Midbrain (tissue), 1 donor: Measurements from ENCODE around the gene ZNHIT2.
"Not testable (repeated sequence)": the region's sequence is repeated elsewhere in the genome, so short reads cannot be mapped to it uniquely, and the experiment has no call there.

Experiments used
- DNase-seq: peaks from one replicate; lab custom pipeline; 2025; lab: John Stamatoyannopoulos, UW

Gene ZNHIT2

DNA sequence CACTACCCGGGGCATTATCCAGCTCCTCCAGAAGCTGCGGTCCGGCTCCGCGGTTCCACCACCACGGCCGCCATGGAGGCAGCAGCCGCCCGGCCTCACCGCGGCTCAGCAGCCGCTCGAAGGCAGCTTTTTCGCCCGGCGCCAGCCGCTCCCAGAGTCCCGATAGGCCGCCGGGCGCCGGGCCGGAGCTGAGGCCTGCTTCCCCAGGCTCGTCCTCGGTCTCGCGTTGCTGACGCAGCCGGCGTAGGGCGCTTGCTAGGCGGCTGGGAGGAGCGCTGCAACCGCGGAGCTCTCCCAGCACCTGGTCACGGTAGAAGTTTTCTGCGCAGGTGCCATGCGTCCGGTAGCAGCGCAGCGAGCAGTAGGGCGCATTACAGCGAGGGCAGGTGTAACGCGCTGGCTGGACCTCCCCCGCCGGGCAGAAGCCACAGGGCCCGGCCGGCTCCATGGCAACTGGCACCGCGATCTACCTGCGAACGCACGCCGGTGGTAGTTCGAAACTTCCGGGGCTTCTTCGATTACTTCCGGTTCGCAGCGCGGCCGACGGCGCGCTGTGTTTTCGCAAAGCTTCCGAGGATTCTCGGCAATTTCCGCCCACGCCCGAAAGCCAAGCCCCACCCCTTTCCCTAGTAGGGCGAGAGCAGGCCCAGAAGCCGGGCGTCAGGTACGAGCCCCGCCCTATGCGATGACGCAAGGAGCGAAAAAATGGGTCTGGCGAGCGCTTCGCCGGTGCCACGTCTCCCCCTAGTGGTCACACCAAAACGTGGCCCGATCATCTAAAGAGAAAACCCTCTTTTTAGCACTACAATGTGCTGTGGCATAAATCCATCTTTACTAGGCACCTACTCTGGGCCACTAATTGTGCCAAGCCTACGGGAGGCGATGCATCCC is at the start of gene ZNHIT2:
ZNHIT2 (minus strand) TSS at position 496 of the 891 bp plus-strand sequence; CDS start at position 448, 48 bp downstream.
- DNase-seq, result peak; percentile 98

DNA sequence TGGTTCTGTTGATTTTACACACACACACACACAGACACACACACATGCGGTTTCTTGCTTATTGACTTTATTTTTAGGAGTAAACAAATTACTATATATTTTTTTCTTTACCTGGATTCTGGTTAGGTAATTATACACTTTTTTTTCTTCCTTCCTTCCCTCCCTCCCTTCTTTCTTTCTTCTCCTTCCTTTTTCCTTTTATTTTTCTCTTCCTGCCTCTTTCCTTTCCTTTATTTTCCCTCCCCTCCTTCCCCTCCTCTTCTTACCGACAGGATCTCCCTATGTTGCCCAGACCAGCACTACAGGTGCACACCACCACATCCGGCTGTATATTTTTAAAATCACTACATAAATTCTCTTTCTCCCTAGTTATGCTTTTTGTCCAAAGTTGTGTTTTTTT is 49.4 kb upstream of the ZNHIT2 start:
- no peak for DNase-seq

DNA sequence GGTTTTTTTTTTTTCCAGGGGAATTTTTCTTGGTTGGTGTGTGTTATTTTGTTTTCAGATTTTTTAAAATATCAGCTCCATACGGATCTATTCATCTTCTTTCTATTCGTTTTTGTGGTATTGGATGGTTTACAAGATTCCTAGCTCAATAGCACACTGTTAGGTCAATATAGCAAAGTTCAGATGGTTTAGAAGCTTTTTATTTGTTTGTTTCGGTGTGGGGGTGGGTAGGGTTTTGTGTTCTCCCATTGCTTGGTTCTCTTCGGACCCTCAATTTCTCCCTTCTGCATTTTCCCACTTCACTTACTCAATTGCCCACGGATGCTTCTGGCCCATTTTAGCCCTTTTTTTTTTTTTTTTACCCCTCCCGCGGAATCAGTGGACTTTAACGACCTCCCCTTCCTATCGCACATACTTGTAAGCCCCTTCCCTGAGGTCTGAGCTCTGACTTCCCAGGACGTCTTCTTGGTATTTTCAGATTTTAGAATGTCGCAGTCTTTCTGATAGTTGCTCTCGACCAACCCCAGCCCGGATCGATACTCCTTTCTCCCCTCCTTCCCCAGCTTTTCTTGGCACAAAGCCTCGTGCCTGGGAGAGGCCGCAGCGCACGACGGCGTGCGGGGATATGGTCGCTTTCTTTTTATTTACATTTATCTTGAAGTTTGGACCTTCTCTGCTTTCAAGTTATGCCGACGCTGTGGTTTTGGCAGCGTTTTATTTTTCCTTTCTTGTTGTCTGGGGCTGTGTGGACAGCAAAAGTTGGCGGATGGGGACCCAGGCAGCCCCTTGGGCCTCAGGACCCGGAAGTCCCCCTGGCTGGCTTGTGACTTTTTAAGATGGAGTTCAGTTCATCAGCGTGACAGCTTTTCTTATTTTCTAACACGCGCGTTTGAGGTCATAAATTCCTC is 48.2 kb upstream of the ZNHIT2 start:
- DNase-seq, result no peak

DNA sequence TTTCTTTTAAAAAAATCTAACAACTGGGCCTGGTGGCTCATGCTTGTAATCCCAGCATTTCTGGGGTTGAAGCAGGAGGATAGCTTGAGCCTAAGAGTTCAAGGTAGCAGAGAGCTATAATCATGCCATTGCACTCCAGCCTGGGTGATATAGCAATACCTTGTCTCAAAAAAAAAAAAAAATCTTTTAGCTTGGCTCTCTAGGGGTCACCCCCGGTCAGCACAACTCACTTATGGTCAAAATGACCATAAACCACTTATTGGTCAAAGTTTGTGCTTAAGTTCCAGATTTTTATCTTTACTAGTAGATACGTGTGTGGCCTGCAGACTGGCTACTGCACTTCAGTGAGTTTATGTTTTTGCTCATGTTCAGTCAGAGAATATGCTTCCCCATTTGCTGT is 46.2 kb upstream of the ZNHIT2 start:
- DNase-seq, result no peak

DNA sequence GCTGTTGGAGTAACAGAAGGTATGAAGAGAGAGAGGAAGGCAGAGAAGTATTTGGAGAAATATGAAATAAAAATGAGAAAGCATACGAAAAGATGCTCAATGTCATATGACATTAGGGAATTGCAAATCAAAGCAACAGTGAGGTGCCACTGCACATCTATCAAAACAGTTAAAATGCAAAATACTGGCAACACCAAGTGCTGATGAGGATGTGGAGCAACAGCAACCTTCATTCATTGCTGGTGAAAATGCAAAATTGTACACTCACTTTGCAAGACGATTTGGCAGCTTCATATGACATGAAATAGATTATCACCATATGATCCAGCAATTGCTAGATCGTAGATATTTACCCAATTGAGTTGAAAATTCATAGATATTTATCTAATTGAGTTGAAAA is 43.1 kb upstream of the ZNHIT2 start:
- DNase-seq, result no peak

DNA sequence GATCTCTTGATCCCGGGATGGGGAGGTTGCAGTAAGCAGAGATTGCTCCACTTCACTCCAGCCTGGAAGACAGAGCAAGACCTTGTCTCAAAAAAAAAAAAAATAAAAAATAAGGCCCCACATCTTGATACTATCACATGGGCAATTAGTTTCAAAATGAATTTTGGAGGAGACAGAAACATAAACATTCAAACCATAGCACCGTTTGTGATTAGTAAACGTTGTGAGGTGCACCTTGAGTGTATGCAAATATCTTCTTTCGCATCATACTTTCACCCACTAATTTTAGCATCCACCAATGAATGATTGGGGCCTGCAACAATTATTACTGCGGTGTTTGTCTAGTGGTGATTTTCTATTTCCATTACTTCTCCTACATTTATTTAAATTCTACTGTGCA is 41.5 kb upstream of the ZNHIT2 start:
- DNase-seq, result no peak

DNA sequence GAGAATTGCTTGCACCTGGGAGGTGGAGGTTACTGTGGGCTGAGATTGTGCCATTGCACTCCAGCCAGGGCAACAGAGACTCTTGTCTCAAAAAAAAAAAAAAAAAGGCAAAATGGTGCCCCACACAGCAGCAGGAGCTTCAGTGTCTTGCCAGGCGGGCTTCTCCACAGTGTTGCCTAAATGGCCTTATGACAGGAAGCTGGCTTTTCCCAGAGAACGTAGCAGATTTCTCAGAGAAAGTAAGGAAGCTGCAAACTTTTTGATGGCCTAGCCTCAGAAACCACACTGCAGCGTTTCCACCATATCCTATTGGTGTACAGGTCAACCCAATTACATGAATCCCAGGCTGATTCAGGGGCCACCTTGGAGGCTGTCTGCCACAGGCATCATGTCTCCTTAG is 39.8 kb upstream of the ZNHIT2 start:
- DNase-seq, result no peak

DNA sequence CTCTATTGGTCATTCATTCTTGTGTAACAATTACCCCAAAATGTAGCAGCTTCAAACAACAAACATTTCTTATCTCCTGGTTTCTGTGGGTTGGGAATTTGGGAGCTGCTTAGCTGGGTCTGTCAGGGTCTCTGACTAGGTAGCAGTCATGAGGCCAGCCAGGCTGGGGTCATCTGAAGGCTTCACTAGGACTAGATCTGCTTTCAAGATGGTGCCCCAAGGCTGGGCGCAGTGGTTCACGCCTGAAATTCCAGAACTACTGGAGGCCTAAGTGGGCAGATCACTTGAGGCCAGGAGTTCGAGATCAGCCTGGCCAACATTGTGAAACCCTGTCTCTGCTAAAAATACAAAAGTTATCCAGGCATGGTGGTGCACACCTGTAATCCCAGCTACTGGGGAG is 39.4 kb upstream of the ZNHIT2 start:
- no peak for DNase-seq

DNA sequence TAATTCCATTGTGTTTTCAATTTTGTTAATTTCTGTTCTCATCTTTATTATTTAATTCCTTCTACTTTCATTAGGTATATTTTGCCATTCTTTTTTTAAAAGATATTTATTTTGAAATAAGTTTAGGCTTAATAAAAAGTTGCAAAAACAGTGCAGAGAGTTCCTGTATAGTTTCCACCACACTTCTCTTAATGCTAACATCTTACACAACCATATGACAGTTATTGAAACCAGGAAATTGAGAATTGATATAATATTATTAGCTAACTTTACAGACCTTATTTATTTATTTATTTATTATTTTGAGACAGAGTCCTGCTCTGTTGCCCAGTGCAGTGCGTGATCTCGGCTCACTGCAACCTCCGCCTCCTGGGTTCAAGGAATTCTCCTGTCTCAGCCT is 38.8 kb upstream of the ZNHIT2 start:
- no peak for DNase-seq

DNA sequence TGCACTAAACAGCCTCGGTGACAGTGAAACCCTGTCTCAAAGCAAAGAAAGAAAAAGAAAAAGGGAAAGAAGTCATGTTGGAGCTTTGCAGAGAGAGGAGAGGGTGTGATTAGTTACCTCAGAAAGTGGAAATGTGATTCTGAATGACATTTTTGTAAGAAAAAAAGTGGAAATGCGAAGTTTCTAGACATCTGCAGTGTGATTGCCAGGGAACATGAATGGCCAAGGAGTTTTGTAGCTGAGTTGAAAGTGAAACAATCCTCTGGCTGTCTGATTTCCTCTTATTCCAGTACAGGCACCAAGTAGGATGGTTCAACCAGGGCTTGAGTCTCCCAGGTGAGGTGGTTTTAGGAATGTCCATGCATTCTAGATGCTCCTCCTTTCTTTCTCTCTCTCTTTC is 34.6 kb upstream of the ZNHIT2 start:
- no peak for DNase-seq

DNA sequence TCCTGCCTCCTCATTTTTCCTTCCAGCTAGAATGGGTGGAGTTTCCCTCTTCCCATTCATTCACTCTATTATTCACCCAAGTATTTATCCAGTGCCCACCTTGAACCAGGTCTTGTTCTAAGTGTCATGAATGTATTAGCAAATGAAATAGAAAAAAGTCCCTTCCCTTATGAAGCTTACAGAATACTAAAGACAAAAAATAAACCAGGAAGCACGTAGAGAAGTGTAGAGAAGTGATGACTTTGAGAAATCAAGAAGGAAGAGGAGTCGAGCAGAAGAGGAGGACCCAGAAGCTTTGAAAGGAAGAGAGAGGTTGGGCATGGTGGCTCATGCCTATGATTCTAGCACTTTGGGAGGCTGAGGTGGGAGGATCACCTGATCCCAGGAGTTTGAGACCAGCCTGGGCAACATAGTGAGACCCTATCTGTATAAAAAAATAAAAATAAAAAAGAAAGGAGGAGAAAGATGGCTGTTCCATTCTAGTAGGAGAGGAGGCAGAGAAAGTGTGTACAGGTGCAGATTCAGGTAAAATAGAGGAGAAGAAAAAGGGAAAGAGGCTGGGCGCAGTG is 33.9 kb upstream of the ZNHIT2 start:
- DNase-seq, result no peak

DNA sequence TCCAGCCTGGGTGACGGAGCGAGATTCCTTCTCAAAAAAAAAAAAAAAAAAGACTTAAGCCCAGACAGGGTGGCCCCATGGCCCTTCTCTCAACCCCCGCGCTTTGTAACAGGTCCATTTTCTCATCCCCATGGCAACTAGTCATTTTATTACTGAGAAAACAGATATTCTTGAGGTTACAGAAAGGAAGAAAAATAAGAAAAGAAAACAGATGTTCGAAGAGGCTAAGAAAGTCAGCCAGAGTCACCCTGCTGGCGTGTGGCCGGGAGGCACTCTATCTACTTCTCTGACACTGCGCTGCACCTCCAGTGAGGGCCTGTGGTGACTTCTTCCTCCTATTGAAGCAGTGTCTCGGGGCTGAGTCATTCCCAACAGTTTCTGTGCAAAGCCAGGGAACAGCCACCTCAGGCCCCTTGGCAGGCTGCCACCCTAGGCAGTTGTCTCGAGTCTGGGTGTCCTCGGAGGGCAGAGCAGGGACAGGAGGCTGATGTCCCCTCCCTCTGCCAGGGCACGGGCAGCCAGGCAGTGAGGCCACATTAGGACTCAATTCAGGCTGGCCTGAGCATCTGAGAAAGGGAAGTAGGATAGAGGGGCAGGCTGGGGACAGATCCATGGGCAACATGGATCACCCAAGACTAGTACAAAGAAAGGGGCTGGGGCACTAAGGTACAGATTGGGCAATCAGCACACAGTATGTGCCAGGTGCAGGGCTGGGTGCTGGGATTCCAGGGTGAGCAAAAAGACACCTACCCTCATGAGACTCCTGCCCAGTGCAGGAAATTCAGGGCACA is 33.2 kb upstream of the ZNHIT2 start:
- peak; percentile 78 for DNase-seq

DNA sequence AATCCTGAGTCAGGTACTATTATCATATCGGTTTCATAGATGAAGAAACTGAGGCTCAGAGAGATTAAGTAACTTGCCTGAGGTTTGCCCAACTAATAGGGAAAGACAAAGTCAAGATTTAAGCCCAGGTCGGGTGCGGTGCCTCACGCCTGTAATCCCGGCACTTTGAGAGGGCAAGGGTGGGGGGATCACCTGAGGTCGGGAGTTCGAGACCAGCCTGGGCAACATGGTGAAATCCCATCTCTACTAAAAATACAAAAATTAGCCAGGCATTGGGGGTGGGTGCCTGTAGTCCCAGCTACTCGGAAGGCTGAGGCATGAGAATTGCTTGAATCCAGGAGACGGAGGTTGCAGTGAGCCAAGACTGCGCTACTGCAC is 32.6 kb upstream of the ZNHIT2 start:
- DNase-seq, result not testable (repeated sequence)

DNA sequence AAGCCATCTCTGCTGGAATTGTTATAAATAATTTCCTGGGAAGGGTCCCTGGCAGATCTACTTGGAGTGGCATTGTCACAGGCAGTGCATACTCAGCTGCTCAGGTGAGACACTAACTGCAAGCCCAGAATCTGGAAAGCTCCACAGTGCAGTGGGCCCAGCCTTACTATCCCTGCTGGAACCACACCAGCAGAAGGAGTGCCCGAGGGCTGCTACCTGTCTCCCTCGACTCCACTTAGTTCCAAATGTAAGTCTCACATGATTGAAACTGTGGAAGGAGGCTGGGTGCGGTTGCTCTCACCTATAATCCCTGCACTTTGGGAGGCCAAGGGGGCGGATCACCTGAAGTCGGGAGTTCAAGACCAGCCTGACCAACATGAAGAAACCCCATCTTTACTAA is 31.2 kb upstream of the ZNHIT2 start:
- no peak for DNase-seq

DNA sequence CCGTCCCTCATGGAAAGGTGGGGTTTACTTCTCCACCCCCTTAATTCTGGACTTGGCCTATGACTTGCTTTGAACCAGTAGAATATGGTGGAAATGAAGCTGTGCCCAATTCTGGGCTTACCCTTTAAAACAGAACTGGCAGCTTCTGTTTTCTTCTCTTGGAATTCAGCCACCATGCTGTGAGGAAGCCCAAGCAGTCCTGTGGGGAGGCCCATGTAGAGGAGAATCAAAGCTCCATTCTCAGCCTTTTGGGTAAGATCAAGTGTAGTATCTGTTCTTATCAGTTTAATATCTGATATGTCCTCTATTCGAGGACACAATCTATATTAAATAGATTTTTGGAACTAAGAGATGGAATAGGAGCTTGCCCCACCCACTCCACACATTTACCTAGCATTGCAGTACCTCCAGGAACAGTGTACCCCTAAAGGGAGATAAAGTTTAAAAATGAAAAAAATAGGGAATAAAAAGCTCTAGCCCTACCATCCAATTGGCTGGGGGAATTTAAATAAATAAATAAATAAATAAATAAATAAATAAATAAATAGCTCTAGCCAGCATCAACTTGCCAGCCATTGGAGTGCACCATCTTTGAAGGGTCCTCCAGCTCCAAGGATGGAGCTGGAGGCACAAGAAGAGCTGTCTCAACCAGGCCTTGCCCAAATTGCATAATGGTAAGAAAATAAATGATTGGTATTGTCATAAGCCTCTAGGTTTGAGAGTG is 30.0 kb upstream of the ZNHIT2 start:
- no peak for DNase-seq

DNA sequence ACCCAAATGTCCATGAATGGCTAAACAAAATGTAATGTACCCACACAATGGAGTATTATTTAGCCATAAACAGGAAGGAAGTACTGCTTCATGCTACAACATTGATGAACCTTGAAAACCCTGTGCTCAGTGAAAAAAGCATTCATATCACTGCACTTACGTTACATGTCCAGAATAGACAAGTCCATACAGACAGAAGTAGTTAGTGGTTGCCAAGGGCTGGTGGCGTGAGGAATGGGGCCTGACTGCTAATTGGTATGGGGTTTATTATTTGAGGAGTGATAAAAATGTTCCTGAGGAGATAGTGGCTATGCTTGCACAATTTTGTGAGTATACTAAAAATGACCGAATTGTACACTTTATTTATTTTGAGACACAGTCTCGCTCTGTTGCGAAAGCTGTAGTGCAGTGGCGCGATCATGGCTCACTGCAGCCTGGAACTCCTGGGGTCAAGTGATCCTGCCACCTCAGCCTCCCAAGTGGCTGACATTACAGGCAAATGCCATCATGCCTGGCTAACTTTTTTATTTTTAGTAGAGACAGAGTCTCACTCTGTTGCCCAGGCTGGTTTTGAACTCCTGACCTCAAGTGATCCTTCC is 24.5 kb upstream of the ZNHIT2 start:
- no peak for DNase-seq

DNA sequence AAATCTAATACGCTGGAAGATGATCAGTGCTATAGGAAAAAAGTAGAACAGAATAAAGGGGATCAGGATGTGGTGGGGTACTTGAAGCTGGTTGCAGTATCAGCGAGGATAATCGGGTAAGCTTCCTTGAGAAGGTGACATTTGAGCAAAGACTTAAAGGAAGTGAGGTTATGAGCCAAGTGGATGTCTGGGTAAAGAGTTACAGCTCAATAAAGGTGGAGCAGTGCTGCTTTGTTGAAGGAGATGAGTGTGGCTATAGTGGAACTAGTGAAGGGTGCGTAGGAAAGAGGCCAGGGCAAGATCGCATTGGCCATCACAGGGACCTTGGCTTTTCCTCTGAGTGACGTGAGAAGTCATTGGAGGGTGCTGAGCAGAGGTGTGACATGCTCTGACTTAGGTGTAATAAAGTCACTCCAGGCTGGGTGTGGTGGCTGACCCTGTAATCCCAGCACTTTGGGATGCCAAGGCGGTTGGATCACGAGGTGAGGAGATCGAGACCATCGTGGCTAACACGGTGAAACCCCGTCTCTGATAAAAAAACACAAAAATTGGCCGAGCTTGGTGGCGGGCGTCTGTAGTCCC is 19.1 kb upstream of the ZNHIT2 start:
- no peak for DNase-seq

DNA sequence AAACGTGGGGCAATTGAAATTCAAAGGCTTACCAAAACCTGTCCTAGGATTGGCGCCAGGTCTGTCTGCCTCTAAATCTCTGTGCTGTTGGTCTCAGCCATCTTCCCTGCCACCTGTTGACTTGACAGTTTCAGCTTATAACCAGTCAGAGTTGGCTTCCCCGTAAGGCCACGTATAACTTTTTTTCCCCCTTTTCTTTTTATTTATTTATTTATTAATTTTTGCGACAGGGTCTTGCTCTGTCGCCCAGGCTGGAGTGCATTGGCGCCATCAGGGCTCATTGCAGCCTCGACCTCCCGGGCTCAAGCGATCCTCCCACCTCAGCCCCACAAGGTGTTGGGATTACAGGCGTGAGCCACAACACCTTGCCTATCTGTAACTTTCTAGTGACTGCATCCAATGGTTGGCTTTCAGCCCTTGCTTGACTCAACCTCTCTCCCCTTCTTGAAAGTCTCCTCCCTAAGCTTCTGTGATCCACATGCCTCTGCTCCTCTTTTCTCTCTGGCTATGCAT is 18.2 kb upstream of the ZNHIT2 start:
- no peak for DNase-seq

DNA sequence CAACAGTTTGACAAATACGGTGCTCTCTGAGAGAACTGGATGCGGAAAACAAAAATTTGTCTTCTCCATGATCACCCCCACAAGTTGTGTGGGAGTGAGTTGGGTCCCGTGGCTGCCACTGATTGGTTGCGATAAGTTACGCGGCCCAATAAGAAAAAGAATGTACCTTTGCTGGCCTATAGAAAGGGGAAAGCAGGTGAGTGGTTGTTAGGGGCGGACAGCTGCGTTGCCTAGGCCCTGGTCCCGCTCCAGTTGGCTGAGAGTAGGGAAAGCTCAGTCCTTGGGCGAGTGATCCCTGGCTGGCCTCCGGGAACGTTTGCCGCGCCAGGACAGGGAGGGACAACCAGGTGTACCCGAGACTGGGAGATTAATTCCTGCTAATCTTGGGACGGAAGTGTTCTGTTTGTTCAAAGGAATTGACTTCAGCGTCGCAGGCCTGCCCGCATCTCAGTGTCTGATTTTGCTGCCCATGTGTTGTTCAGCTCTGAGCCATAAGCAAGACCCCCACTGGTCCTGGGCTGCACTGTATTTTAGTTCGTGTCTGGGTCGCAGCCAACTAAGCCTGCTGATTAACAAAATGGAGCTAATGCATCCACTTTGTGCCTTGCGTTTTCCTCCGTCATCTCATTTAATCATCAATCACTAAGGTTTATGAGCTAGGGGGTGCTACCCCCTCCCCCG is 17.6 kb upstream of the ZNHIT2 start:
- DNase-seq, result peak; percentile 93
